ENCODE results near the gene CDH13.

DNA sequence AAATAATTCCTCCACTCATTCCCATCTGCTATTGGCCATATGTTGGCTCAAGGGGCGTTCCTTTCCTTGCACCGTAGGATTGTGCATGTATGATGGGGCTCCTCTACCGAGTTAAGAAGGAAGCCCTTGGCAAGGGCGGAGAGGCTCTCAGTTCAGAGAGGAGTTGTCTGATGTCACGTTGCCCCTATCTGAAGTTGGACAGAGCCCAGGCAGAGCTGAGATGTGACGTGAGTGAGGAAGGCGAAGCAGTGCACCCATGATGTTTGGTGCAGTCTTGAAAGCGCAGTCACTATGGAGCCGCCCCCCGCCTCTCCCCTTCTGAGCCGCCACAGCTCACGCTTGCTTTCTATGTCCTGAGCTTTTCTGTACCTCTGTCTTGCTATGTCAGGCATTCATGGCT is 40.7 kb downstream of the CDH13 start:
- TF ChIP-seq HDGF (IDR thresholded peaks at IDR 0.05) (no peak), POLR2AphosphoS2 (IDR thresholded peaks at IDR 0.05; ENCODE audit: low read depth, low read length) (no peak), ZNF274 (IDR thresholded peaks at IDR 0.05; ENCODE audit: insufficient read depth, insufficient read length) (no peak), ZSCAN29 (IDR thresholded peaks at IDR 0.05) (no peak), EGR1 (IDR thresholded peaks at IDR 0.05; ENCODE audit: borderline replicate concordance in 1 of 2, low read depth in 2 of 2, low read length in 2 of 2) (no peak), CHD4 (IDR thresholded peaks at IDR 0.05) (no peak), YY1 (IDR thresholded peaks at IDR 0.05; ENCODE audit: low read depth, low read length) (no peak), SIN3A (IDR thresholded peaks at IDR 0.05; ENCODE audit: low read depth, low read length) (no peak), MTA3 (IDR thresholded peaks at IDR 0.05; ENCODE audit: borderline replicate concordance, low read length) (no peak), BRCA1 (IDR thresholded peaks at IDR 0.05; ENCODE audit: low read depth, low read length) (no peak)
- TF ChIP-seq, protein P1, sequence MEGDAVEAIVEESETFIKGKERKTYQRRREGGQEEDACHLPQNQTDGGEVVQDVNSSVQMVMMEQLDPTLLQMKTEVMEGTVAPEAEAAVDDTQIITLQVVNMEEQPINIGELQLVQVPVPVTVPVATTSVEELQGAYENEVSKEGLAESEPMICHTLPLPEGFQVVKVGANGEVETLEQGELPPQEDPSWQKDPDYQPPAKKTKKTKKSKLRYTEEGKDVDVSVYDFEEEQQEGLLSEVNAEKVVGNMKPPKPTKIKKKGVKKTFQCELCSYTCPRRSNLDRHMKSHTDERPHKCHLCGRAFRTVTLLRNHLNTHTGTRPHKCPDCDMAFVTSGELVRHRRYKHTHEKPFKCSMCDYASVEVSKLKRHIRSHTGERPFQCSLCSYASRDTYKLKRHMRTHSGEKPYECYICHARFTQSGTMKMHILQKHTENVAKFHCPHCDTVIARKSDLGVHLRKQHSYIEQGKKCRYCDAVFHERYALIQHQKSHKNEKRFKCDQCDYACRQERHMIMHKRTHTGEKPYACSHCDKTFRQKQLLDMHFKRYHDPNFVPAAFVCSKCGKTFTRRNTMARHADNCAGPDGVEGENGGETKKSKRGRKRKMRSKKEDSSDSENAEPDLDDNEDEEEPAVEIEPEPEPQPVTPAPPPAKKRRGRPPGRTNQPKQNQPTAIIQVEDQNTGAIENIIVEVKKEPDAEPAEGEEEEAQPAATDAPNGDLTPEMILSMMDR (IDR thresholded peaks at IDR 0.05 in 2 of 3, conservative IDR thresholded peaks at IDR 0.05 in 1 of 3; ENCODE audit: control insufficient read depth in 2 of 3, extremely low read depth in 1 of 3, insufficient read depth in 1 of 3, low read depth in 3 of 3, low read length in 3 of 3): no peak
